SH-SY5Y (cell line): ENCODE data around the gene ZBED3.

ENCODE experiments used
- GATA2 ChIP-seq: IDR thresholded peaks from 2 replicates; pipeline ENCODE4 v1.6.1; 2011; ENCODE audit warnings: mild to moderate bottlenecking, low read depth, low read length
- GATA3 ChIP-seq: IDR thresholded peaks from 2 replicates; pipeline ENCODE4 v1.6.1; 2011; ENCODE audit warnings: low read depth, mild to moderate bottlenecking, low read length, moderate library complexity

DNA sequence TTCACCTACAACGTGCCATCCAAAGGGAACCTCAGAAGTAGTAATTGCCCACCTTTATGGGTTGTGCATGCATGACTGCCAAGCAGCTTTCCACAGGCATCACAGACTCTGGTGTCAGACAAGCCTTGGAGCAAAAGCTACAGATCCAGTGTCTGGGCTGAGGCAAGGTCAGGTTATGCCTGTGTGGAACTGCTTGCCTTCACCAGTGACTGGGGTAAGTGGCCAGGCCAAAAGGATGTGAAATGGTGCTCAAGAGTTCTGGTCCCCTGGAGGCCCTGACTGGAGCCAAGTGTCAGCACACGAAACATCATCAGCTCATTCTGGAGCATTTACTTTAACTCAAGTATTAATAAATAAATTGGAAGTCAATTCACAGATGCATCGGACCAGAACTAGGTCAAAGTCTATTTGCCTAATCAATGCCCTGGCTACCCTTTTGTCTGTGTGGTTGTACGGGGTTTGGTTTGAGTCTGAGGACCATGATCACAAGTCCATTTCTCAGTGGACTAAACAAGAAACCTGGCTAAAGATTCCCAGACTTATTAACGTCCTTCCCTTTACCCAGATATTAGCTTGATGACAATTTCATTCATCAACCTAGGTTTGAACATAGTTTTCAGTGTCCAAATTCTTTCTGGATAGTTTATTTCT, 41.5 kb upstream of the ZBED3 start:
- TF ChIP-seq GATA2 (no peak), GATA3 (no peak)
